Liver (tissue), 9 donors: ENCODE results near the gene LRP5. TPM values are rescaled to one million over a fixed set of nuclear protein-coding genes. Genes with fewer than 3 reads are reported as not detected.

ENCODE experiments used
- DNase-seq: peaks from one replicate; pipeline ENCODE4 v3.0.0-alpha.2; 2017; ENCODE audit warnings: low spot score
- H3K27ac ChIP-seq, 2 donors: one replicate each; pipeline ENCODE4 v1.7.0; 2013; ENCODE audit warnings: inconsistent platforms in 2 of 2, low read length in 2 of 2, control low read depth in 1 of 2, low read depth in 1 of 2, mild to moderate bottlenecking in 1 of 2
- H3K27me3 ChIP-seq, 4 donors: one replicate each; pipeline versions ENCODE4 v1.6.1 to v1.7.0; 2013; ENCODE audit warnings: low read length in 3 of 4, inconsistent platforms in 1 of 4, mild to moderate bottlenecking in 1 of 4, moderate library complexity in 1 of 4; ENCODE audit not compliant: control insufficient read depth in 4 of 4, insufficient read depth in 4 of 4
- H3K36me3 ChIP-seq, 4 donors: one replicate each; pipeline versions ENCODE4 v1.6.1 to v1.7.0; 2013; ENCODE audit warnings: low read length in 3 of 4, mild to moderate bottlenecking in 3 of 4, low read depth in 1 of 4, moderate library complexity in 1 of 4; ENCODE audit not compliant: control insufficient read depth in 4 of 4, insufficient read depth in 3 of 4
- H3K4me1 ChIP-seq, 4 donors: one replicate each; pipeline versions ENCODE4 v1.6.1 to v1.7.0; 2013; ENCODE audit warnings: low read length in 3 of 4, mild to moderate bottlenecking in 3 of 4, moderate library complexity in 1 of 4; ENCODE audit not compliant: control insufficient read depth in 4 of 4, insufficient read depth in 4 of 4
- H3K4me3 ChIP-seq, 3 donors: one replicate each; pipeline versions ENCODE4 v1.6.1 to v1.7.0; 2013; ENCODE audit warnings: low read length in 3 of 3, control low read depth in 1 of 3, low read depth in 1 of 3, mild to moderate bottlenecking in 1 of 3
- H3K9ac ChIP-seq, 2 donors: one replicate each; pipeline ENCODE4 v1.7.0; 2013; ENCODE audit warnings: low read length in 2 of 2, mild to moderate bottlenecking in 2 of 2, moderate library complexity in 2 of 2, control low read depth in 1 of 2, low read depth in 1 of 2
- H3K9me3 ChIP-seq, 4 donors: one replicate each; pipeline versions ENCODE4 v1.6.1 to v1.7.0; 2013; ENCODE audit warnings: low read length in 3 of 4; ENCODE audit not compliant: control insufficient read depth in 4 of 4
- ATF3 ChIP-seq: IDR thresholded peaks from 2 replicates; pipeline ENCODE4 v1.6.1; 2016; ENCODE audit warnings: antibody characterized with exemption
- CTCF ChIP-seq: fragments of 150-350 bp; IDR thresholded peaks from 2 replicates; pipeline ENCODE4 v1.5.1; 2017; ENCODE audit warnings: improper control_type of control experiment, low read depth, low read length; ENCODE audit not compliant: missing input control
- EGR1 ChIP-seq, 2 donors: IDR thresholded peaks; 2 replicates each; pipeline ENCODE4 v1.6.1; 2016 to 2018; ENCODE audit warnings: antibody characterized with exemption in 2 of 2, low read depth in 2 of 2
- FOXA1 ChIP-seq: IDR thresholded peaks from 2 replicates; pipeline ENCODE4 v1.6.1; 2016; ENCODE audit warnings: antibody characterized with exemption
- FOXA2 ChIP-seq: IDR thresholded peaks from 2 replicates; pipeline ENCODE4 v1.6.1; 2016; ENCODE audit warnings: antibody characterized with exemption
- GABPA ChIP-seq, 2 donors: IDR thresholded peaks in 1 of 2; conservative IDR thresholded peaks in 1 of 2; 2 replicates each; pipeline ENCODE4 v1.6.1; 2016; ENCODE audit warnings: antibody characterized with exemption in 2 of 2, mild to moderate bottlenecking in 1 of 2, moderate library complexity in 1 of 2
- HNF4A ChIP-seq, 2 donors: conservative IDR thresholded peaks; 2 replicates each; pipeline ENCODE4 v1.6.1; 2016; ENCODE audit warnings: antibody characterized with exemption in 2 of 2, mild to moderate bottlenecking in 2 of 2
- HNF4G ChIP-seq: IDR thresholded peaks from 2 replicates; pipeline ENCODE4 v1.6.1; 2016; ENCODE audit warnings: antibody characterized with exemption
- JUND ChIP-seq, 2 donors: IDR thresholded peaks; 2 replicates each; pipeline ENCODE4 v1.6.1; 2016; ENCODE audit warnings: antibody characterized with exemption in 2 of 2
- NR2F2 ChIP-seq: IDR thresholded peaks from 2 replicates; pipeline ENCODE4 v1.6.1; 2016; ENCODE audit warnings: antibody characterized with exemption
- RAD21 ChIP-seq, 2 donors: IDR thresholded peaks; 2 replicates each; pipeline ENCODE4 v1.6.1; 2016; ENCODE audit warnings: antibody characterized with exemption in 2 of 2, mild to moderate bottlenecking in 2 of 2
- REST ChIP-seq: IDR thresholded peaks from 2 replicates; pipeline ENCODE4 v1.6.1; 2016; ENCODE audit warnings: antibody characterized with exemption, mild to moderate bottlenecking
- RXRA ChIP-seq, 2 donors: IDR thresholded peaks; 2 replicates each; pipeline ENCODE4 v1.6.1; 2017 to 2018; ENCODE audit warnings: antibody characterized with exemption in 2 of 2, mild to moderate bottlenecking in 1 of 2
- SP1 ChIP-seq: IDR thresholded peaks from 2 replicates; pipeline ENCODE4 v1.6.1; 2018; ENCODE audit warnings: antibody characterized with exemption, mild to moderate bottlenecking
- TAF1 ChIP-seq: conservative IDR thresholded peaks from 2 replicates; pipeline ENCODE4 v1.6.1; 2016; ENCODE audit warnings: antibody characterized with exemption, mild to moderate bottlenecking
- ZBTB33 ChIP-seq: IDR thresholded peaks from 2 replicates; pipeline ENCODE4 v1.6.1; 2016; ENCODE audit warnings: antibody characterized with exemption
- WGBS: extraction: QIAGEN DNeasy Blood & Tissue Kit; methylation state at CpG from one replicate; pipeline ENCODE4 v1.1.7; 2013; 5-methylcytosine and 5-hydroxymethylcytosine counted together
- polyA plus RNA-seq, 2 donors: library from polyadenylated mRNA; stranded (reverse) in 1 of 2; unstranded in 1 of 2; fragments of 200-250 nt in 1 of 2; fragments of >200 nt in 1 of 2; fragmentation: Nextera tagmentation in 1 of 2; extraction: Ambion mirVana in 1 of 2; gene quantifications; one replicate each; pipeline versions ENCODE4 v1.2.1 to v1.2.3, GENCODE V29; 2013 to 2015
- total RNA-seq, 2 donors: library from RNA; depleted of rRNA; stranded (reverse); fragments of >200 nt; gene quantifications; one replicate each; pipeline ENCODE4 v1.2.3, GENCODE V29; 2014
- donor health status: healthy.
- donor health status: healthy.
- donor health status: healthy.
- donor health status: healthy.
- donor health status: healthy.

LRP5 gene
- total and polyA plus RNA-seq, 4 donors, result 48.9 to 99.3 (median 71.3) TPM

GRCh38 chr11:68325183-68325906 is 13.0 kb downstream of the LRP5 start:
- WGBS, result 79% methylated on average over 18 of the region's 18 CpGs

GRCh38 chr11:68325907-68326220 is 13.5 kb downstream of the LRP5 start:
- Histone ChIP-seq H3K27me3 (no peaks in the 10 kb centered on the region), H3K4me1 (peaks cover 53 to 96% (median 87%) of the 10 kb centered on the region in 4 donors), H3K4me3 (no peak overlapping the region), H3K9ac (no peak overlapping the region), H3K27ac (peak overlapping the region; percentile 76 to 84), H3K36me3 (no peaks in the 10 kb centered on the region), H3K9me3 (no peaks in the 10 kb centered on the region)
- WGBS, result 86% methylated on average over 13 of the region's 13 CpGs
- DNase-seq, result no peak
- TF ChIP-seq CTCF (no peak), FOXA2 (no peak), EGR1 (IDR thresholded peaks at IDR 0.05; ENCODE audit: low read depth in 2 of 2) (no peak), NR2F2 (no peak), SP1 (no peak), HNF4A (conservative IDR thresholded peaks at IDR 0.05) (no peak), ZBTB33 (no peak), RXRA (IDR thresholded peaks at IDR 0.05) (no peak), TAF1 (no peak)

More at GRCh38 chr11:68325183-68325906, 13.0 kb downstream of the LRP5 start:
- H3K9ac ChIP-seq, result no peak overlapping the region
- no peak for TF ChIP-seq RAD21 (IDR thresholded peaks at IDR 0.05)
- no peak for TF ChIP-seq EGR1 (IDR thresholded peaks at IDR 0.05; ENCODE audit: low read depth in 2 of 2)
- no peak for TF ChIP-seq GABPA (IDR thresholded peaks at IDR 0.05 in 1 of 2, conservative IDR thresholded peaks at IDR 0.05 in 1 of 2)
- TF ChIP-seq JUND (IDR thresholded peaks at IDR 0.05), result no peak
- TF ChIP-seq FOXA2, result no peak
- TF ChIP-seq HNF4A (conservative IDR thresholded peaks at IDR 0.05), result peak in 1 of 2 donors; percentile 6
- no peak for TF ChIP-seq HNF4G
- TF ChIP-seq REST, result no peak
- no peak for TF ChIP-seq FOXA1
- TF ChIP-seq SP1, result no peak
- TF ChIP-seq CTCF, result no peak
- TF ChIP-seq RXRA (IDR thresholded peaks at IDR 0.05), result peak in 1 of 2 donors; percentile 19
- TF ChIP-seq ATF3, result no peak
- no peak for DNase-seq
- no peaks in the 10 kb centered on the region for H3K27me3 ChIP-seq
- H3K27ac ChIP-seq, result peak overlapping the region in 1 of 2 donors; percentile 84
- H3K36me3 ChIP-seq, result no peaks in the 10 kb centered on the region
- peaks cover 51 to 96% (median 87%) of the 10 kb centered on the region in 4 donors for H3K4me1 ChIP-seq
- no peak overlapping the region for H3K4me3 ChIP-seq
- no peaks in the 10 kb centered on the region for H3K9me3 ChIP-seq
